CD4-positive, alpha-beta T cell treated with Interleukin-2 at 100 ng/mL for 4 hours (primary cell): Measurements from ENCODE around the gene DISP3.

Experiments
- DNase-seq: peaks from one replicate; pipeline ENCODE4 v3.0.0-alpha.2; 2020; ENCODE audit warnings: low spot score

Gene DISP3

GRCh38 chr1:11456965-11457364 is 22.0 kb upstream of the DISP3 start:
- no peak for DNase-seq

- no peak for DNase-seq
These were observed 20.1 kb upstream of the DISP3 start for GRCh38 chr1:11458811-11459275.

DNA sequence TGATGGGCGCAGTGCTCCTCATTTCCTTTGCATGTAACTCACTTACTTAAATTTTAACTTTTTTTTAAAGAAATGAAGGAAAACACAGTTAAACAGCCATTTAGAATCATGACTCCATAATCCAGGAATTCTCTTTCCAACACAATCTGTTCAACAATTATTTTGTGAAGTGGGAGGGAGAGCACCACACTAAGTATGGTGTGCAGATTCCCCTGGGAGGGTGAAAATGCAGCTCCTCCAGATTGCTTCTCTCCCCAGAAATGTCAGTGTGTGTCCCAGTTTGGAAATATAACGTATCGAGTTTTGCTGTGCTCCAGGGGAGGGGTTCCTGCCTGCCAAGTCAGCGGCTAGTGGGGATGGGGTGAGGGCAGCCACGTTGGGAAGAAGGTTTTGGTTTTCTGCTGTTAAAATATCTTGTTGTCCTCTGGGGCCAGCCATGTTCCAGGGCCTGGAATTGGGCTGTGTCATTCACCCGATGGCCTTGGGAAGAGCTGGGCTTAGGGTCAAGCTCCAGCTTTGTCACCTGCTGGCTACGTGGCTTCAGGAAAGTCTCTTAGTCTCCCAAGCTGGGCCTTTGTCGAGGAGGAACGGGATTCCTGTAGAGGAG is 17.3 kb upstream of the DISP3 start:
- DNase-seq, result no peak

GRCh38 chr1:11462224-11462923 is 16.6 kb upstream of the DISP3 start:
- no peak for DNase-seq

DNA sequence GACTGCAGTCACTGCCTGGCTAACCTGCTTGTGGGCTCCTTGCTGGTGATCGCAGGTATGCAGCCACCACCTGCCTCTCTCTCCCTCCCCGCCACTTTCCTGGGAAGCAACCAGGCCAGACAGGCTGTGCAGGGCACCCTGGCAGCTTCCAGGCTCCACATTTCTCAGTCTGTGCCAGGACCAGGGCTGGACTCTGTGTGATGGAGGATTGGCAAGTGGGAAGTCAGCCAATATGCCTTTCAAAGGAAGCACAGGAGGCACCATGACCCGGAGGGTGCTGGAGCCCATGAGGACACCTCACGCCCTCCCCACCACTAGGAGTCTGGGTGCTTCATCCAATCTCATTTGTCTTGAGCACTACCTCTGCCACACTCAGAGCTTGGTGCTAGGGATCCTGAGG is 15.8 kb upstream of the DISP3 start:
- no peak for DNase-seq

DNA sequence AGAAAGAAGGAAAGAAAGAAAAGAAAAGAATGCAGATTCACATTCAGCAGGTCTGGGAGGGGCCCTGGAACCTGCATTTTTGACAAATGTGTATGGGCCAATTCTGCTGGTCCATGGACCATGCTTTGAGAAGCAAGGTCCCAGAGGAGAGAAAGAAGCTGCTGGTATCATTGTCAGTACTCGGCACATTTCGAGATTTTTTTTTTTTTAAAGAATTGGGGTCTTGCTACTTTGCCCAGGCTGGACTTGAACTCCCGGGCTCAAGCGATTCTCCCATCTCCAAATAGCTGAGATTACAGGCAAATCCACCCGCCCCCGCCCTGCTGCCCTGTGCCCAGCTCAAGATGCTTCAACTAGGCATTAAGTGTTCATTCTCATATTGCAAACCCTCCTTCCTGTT is 13.6 kb upstream of the DISP3 start:
- no peak for DNase-seq

GRCh38 chr1:11466416-11466815 is 12.5 kb upstream of the DISP3 start:
- DNase-seq, result no peak

- DNase-seq, result no peak
These were observed 10.1 kb upstream of the DISP3 start for GRCh38 chr1:11468878-11469277.

GRCh38 chr1:11470912-11471311 is 8.0 kb upstream of the DISP3 start:
- no peak for DNase-seq

DNA sequence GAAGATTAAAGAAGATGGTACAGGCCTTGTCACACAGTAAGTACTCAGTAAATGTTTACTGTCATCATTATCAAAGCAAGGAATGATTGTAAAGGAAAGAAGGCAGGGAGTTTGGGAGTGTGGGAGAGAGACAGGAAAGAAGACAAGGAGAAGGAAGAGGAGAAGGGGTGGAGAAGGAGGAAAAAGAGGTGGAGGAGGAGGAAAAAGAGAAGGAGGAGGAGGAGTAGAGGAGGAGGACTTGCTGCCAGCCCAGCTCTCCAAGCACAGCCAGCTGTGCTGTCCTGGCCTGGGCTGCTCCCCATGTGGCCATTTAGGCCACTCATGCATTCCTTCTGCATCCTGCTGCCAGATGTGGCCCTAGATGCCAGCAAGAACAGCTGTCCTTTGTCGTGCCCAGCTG is 7.5 kb upstream of the DISP3 start:
- DNase-seq, result no peak

- no peak for DNase-seq
These were observed 6.7 kb upstream of the DISP3 start for GRCh38 chr1:11472284-11472683.

DNA sequence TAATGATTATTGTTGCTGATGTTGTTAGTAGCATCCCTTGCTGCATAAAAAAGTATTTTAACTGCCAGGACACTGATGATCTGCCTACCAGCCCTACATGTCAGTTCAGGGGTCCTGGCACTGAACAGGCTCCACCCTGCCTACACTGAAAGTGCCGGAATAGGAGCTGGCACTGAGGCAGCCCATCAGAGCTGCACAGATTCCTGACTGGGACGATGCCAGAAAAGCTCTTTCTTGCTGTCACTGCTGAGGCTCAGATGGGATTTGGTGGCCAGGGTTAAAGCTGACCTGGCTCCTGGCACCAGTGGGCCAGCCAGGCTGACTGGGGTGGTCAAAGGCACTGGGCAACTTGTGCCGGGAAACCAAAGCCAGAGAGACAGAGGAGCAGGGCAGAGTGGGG is 6.2 kb upstream of the DISP3 start:
- DNase-seq, result no peak

DNA sequence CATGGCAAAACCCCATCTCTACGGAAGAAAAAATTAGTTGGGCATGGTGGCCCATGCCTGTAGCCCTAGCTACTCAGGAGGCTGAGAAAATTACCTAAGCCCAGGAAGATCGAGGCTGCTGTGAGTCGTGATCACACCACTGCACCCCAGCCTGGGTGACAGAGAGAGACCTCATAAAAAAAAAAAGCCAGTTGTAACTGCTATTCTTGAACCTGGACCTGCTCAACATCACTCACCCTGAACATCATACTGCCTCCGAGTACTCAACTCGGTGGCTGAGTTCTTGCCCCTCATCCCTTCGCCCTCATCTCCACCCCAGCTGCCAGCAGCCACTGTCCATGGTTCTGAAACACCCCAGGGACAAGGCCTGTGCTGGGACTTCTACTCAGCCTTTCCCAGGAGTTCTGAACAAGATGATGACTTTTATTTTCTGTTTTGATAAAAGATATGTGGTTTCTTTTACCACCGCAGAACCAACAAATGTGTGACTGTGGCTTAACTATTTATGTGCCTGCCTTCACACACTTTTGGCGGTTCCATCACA is 5.4 kb upstream of the DISP3 start:
- no peak for DNase-seq

DNA sequence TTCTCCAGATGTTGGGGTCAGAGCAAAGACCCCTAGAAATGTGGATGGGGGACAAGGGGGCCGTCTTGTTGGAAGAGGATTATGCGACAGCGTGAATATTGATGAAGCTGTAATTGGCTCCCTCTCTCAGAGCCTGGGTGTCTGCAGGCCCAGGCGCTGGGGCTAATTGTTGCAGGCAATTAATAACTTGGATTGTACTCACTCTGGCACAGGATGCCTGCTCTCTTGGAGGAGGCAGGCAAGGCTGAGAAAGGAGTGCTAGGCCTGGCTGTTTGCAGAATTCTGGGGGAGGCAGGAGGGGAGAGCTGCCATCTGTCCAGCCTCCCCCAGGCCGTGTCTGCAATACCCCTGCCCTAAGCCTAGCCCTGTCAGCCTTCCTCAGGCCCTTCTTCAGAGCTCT is 4.1 kb upstream of the DISP3 start:
- DNase-seq, result no peak

DNA sequence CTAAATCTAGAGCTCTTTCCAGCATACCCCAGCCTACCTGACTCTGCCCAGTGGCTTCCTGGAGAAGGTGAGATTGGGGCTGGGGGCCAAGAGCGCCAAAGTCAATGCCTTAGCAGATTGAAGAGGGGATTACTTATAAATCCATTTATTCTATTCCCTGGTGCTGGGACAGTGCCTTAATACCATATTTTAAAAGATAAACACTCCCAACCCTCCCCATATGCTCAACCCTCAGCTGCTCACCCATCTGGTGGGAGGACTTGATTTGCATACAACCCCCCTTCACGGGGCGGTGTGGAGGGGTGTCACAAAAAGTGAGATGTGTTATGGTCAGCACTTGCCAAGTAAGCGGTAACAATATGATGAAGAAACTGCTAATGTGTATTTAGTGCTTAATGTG is 3.2 kb upstream of the DISP3 start:
- DNase-seq, result no peak

DNA sequence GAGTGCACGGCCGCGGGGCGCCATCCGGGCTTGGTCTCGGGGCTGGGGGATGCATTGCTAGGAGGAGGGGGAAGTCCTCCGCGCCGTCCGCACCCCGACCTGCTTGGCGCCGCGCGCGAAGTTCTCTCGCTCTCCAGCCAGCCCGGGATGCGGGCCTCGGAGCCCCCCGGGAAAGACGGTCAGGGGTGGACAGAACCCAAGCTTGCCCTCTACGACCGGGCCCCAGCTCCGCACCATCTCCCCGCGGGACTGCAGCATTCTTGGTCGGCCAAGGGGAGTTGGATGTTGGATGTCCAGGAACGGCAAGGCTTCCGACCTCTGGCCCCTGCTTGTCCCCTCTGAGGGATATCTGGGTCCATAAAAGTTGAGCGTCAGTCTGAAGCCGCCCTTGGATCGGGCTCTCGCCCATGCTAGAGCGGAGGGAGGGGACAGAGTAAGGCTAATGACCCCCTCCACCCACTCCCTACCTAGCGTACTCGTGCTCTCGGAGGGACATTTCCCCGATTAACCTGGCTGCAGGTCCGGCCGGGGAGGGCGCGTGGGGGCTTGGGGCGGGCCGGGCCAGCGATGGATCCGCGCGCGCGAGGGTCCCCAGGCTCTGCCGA is 522 bp downstream of the DISP3 start:
- no peak for DNase-seq

DNA sequence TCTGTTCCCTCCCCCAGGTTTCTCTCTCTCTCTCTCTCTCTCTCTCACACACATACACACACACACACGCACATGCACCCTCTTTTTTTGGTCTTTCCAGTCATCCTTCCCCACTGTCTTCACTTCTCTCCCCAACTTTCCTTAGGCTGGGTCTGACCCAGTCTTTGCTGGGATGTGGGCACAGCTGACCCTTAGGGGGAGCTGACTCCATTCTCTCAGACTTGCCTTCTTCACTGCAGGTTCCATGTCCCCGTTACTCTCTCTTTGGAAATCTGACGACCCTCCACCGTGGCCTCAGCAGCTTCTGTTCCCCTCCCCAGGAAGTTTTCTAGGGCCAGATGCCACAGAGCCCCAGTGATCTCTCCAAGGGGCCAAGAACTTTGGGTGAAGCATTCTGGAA is 2.1 kb downstream of the DISP3 start:
- DNase-seq, result no peak

DNA sequence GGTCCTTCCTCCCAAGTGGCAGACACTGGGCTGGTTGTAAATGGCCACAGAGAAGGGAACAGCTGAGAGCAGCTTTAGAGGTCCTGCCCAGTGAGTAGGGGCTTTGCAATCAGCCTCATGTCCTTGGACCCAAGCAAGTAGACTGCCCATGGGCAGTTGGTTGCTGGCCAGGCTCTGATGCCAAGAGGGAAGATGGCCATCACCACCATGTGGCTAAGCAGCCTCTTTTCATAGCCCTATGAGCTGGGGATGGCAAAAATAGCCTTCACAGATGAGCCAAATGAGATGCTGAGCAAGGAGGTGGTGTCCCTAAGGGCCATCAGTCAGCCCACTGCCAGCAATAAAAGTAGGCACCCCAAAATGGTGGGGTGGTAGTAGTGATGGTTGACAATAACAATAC is 3.2 kb downstream of the DISP3 start:
- no peak for DNase-seq

- no peak for DNase-seq
These were observed 3.9 kb downstream of the DISP3 start for GRCh38 chr1:11482701-11483479.

DNA sequence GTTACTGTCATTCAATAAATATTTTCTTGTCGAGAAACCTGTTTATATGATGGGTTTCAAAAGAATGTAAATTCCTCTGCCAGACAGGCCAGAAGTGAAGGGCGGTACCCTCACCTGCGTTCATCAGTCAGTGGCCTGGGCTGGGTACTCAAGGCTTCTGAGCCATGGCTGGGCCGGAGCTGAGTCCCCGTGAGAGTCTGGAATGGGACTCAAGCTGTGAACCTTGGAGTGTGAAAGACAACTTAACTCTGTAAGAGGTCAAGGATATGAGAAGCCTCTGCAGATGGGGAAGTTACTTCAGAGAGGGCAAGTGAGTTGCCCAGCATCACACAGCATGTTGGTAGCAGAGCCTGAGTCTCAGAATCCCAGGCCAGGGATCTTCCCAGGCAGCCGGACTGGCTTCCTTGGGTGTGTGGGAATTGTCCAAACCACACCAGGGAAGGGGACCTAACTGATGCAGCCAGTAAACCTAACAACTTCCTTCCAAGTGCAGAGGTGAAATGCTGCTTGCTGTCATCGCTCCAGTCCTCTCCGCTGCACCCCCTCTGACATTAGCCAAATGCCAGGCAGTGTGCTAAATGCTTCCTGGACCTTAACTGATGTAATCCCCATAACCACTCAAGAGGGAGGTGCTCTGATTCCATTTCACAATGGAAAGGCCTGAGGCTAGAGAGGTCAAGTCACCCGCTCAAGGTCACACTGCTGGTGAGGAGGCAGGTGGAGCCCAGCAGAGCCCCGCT is 4.8 kb downstream of the DISP3 start:
- DNase-seq, result no peak

DNA sequence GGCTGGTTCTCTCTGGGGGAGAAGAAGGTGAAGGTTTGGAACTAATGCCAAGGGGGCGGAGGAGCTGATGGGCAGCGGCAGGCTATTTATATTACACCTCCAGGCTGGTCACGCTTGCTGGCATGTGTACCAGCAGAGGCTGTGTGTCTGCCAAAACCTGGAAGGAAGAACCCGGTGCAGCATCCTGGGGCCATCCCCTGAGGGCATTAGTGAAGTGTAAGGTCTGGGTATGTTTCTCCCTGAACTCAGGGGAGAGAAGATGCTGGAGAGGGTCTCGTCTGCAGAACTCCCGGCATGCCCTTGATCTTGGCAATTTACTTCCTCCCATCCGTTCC is 5.3 kb downstream of the DISP3 start:
- no peak for DNase-seq

DNA sequence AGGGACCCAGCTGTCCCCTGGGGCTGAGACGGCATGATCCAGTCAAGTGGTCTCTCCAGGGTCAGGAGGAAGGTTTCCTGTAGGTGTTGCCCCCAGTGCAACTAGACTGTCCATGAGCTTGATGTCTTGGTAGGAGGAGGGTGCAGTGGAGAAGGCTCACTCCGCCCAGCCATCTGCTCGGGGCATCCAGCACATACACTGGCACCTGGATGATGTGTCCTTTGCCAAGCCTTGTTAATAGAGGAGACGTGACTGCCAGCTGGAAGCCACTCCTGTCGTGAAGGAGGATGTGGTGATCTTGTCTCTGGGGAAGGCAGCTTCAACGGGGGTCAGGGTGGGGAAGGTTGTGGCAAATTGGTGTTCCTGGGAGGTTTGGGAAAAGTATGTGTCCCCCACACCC is 6.2 kb downstream of the DISP3 start:
- no peak for DNase-seq
